Articular chondrocyte of knee joint (primary cell): Measurements from ENCODE around the gene EIF4EBP2. TPM values are rescaled to one million over a fixed set of nuclear protein-coding genes. Genes with fewer than 3 reads are reported as not detected.

Source experiments
- total RNA-seq: library from RNA; depleted of rRNA; stranded (reverse); fragments of >200 nt; gene quantifications from 2 replicates; pipeline ENCODE4 v1.2.3, GENCODE V29; 2012

The EIF4EBP2 gene, protein sequence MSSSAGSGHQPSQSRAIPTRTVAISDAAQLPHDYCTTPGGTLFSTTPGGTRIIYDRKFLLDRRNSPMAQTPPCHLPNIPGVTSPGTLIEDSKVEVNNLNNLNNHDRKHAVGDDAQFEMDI
- 54.6 and 56.0 TPM in 2 replicates for total RNA-seq

DNA sequence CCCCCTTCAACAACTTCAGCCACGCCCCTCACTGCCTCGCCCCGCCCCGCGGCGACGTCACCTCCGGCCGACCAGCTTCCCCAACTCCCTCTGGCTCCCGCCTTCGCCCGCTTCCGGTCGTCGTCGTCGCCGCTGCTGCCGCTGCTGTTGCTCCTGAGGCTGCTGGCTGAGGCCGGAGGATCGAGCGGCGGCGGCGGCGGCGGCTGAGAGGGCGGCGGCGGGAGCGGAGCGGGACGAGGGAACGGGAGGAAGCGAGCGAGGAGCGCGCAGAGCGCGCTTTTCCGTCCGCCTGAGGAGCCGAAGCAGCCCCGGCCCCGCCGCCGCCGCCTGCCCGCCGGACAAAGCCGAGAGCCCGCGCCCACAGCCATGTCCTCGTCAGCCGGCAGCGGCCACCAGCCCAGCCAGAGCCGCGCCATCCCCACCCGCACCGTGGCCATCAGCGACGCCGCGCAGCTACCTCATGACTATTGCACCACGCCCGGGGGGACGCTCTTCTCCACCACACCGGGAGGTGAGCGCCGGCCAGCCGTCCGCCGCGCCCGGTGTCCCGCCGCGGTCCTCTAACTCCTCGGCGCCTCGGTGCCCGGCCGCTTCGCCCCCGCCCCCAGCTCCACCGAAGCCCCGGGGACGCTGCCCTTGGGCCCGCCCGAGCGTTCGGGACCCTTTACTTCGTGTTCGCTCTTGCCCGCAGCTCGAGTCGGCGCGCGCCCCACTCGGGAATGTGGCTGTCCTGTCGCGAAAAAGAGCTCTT, at the start of gene EIF4EBP2:
Gene EIF4EBP2, plus strand, starts transcription at position 110 of the 751 bp plus-strand sequence. Its CDS starts 257 bp downstream, at position 367.

DNA sequence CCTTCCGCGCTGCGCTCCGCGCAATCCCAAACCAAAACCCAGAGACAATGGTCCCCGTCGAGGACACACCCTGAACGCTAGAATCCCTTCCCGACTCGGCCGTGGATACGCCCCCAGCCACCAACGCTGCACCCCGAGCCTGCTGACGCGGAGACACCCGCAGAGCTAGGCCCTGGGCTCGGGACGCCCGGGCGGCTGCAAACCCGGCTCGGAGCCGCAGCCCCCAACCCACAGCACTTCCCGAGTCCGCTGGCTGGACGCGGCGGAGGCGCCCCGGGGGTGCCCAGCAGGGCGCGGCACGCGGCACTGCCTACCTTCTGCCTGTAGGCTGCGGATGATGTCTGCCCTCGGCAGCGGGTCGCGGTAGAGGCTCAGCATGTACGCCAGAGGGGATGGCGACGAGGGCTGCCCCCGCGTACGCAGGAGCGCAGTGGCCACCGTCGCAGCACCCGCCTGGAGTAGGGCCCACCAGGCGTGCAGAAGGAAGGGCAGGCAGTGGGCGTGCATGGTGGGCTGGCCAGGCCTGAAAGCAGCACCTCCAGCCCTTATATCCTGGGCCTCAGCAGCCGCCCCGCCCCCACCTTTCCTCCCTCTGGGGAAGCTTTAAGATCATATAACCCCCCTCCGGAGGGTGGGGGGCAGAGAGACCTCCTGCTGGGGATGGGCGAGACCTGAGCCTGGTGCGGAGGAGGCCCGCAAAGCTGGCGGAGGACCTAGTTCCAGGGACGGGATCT, 37.4 kb downstream of the EIF4EBP2 start, which contains the start of gene NODAL:
Gene NODAL, minus strand, starts transcription at position 521 of the 734 bp plus-strand sequence. Its CDS starts 14 bp downstream, at position 507.

Other genes with a start within 250 kb of the EIF4EBP2 start
- 272 and 291 TPM in 2 replicates for gene SAR1A, start 233.6 kb upstream of the EIF4EBP2 start, total RNA-seq
- gene PPA1, start 170.7 kb upstream of the EIF4EBP2 start, total RNA-seq, result 234 and 268 TPM in 2 replicates
- not detected in 2 replicates for gene NPFFR1, start 120.1 kb upstream of the EIF4EBP2 start, total RNA-seq
- 5.2 and 6.4 TPM in 2 replicates for gene LRRC20, start 21.5 kb upstream of the EIF4EBP2 start, total RNA-seq
- not detected in 2 replicates for gene NODAL, start 37.5 kb downstream of the EIF4EBP2 start, total RNA-seq
- 1.8 and 4.3 TPM in 2 replicates for gene PALD1, start 74.6 kb downstream of the EIF4EBP2 start, total RNA-seq
- gene PRF1, start 198.6 kb downstream of the EIF4EBP2 start, total RNA-seq, result not detected in 2 replicates